NCI-H1417 (cell line): ENCODE measurements around the gene TBCD.

Source experiments
- DNase-seq, 3 experiments: peaks; one replicate each; lab custom pipeline; 2025; lab: John Stamatoyannopoulos, UW

The TBCD gene

GRCh38 chr17:82923366-82924113 lies 171.7 kb downstream of the TBCD start:
- DNase-seq: peak in 1 of 3 experiments; percentile 44

DNA sequence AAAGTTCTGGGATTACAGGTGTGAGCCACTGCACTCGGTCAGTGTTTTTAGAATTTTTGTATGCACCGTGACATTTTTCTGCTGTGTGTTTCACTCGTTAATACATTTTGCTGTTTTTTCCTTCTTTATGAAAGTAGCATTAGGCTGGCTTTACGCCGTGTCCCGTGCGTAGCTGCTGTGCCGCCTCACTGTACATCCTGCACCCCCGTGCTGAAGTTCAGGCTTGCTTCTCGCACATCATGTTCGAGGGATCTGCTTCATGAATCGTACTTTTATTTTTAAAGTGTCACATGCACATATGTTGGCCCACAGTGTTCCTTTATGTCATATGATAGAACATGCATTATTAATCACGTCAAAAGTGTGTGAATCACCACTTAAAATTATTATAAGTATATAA lies 172.3 kb downstream of the TBCD start:
- DNase-seq: no peak

DNA sequence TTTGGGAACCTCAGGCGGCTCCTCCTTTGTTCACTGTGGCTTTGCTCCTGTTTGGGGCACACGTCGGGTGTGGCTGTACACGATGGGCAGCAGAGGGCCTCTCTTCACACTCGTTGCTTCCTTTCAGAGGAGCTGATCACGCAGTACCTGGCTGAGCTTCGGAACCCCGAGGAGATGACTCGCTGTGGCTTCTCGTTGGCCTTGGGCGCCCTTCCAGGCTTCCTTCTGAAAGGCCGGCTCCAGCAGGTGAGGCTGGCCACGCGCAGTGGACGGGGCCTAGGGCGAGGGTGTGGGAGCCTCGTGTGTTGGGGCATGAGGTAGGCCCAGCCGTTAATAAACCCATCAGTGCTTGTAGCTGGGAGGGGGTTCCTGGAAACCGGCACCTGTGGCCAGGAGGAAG lies 172.9 kb downstream of the TBCD start:
- DNase-seq: no peak

- DNase-seq: no peak
Measured at GRCh38 chr17:82925336-82925735, 173.5 kb downstream of the TBCD start.

DNA sequence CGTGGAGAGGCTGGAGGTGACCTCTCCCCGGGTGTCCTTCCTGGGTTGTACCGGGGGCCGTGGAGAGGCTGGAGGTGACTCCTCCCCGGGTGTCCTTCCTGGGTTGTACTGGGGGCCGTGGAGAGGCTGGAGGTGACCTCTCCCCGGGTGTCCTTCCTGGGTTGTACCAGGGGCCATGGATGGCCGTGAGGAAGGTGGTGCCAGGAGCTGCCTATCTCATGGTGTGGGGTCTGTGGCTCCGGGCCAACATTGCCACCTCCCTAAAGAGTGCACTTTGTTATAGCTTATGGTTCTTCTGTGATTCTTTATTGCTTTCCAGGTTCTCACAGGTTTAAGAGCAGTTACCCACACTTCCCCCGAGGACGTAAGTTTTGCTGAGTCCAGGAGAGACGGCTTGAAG lies 174.2 kb downstream of the TBCD start:
- no peak for DNase-seq

DNA sequence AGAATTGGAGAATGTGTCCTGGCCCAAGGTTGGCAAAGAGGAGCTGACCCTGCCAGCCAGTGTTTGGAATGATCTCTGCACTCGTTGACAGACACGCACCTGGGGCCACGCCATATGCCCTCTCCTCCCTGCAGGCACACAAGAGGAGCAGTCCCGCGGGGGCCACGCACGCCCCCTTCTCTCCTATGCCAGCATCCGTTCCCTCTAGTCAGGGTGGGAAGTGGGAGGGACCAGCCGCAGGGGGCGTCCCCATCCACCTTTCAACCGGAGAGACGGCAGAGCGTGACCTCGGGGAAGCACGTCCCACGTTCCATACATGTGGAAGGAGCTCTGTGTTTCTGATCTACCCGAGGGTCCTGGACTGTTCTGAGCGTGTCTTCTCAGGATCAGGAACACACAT lies 174.9 kb downstream of the TBCD start:
- no peak for DNase-seq

GRCh38 chr17:82927311-82927660 lies 175.4 kb downstream of the TBCD start:
- no peak for DNase-seq

DNA sequence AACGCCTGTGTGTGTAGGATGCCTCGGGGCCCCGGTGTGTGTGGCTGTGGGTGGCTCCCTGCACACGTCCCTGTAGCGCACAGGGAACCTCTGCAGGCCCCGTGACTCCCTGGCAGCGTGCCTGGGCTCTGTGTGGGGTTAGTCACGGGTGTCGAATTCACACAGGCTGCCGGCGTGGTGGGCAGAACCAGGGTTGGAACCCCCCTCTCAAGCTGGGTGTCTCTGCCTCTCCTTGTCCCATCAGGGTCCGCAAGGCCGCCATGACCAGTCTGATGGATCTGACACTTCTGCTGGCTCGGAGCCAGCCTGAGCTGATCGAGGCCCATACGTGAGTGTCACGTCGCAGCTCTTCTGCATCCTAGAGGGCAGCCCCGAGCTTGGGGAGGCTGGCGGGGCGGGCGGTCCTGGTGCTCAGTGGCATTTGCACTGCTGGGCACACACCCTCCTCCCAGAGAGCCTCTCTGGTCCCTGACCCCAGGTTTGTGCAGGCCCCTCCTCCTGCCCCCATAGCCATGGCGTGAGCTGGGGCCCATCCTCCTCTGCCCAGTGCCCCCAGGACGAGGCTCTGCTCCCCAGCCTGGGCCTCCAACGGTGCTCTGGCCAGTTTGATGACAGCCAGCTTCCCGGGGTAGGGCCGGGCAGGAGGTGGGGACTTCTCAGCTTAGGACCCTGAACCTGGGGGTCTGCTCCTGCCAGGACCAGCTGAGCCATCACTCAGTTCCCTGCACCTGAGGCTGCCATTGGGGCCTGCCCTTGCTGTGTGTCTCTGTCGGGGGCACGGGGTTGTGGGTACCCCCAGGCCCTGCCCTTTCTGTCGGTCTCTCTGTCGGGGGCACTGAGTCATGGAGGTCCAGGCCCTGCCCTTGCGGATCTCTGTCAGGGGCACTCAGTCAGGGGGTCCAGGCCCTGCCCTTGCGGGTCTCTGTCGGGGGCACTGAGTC lies 176.1 kb downstream of the TBCD start:
- DNase-seq: no peak

- DNase-seq: no peak
Measured at GRCh38 chr17:82929011-82929622, 177.3 kb downstream of the TBCD start.

DNA sequence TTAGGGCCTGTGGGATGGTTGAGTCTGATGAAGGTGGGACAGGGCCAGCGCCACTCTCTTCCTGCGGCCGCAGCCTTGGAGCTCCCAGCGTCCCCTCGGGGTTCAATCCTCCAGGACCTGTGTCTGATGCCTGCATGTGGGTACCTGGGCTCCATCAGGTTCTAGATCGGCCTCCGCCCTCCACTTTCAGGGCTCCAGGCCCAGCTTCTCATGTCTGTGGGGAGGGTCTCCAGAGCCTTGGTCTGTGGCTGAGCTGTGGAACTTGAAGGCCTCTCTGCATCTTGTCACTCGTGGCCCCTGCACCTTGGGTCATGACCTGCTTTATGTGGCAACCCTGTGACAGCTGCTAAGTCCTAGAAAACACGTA lies 177.8 kb downstream of the TBCD start:
- DNase-seq: no peak

GRCh38 chr17:82930043-82930923 lies 178.4 kb downstream of the TBCD start:
- no peak for DNase-seq

DNA sequence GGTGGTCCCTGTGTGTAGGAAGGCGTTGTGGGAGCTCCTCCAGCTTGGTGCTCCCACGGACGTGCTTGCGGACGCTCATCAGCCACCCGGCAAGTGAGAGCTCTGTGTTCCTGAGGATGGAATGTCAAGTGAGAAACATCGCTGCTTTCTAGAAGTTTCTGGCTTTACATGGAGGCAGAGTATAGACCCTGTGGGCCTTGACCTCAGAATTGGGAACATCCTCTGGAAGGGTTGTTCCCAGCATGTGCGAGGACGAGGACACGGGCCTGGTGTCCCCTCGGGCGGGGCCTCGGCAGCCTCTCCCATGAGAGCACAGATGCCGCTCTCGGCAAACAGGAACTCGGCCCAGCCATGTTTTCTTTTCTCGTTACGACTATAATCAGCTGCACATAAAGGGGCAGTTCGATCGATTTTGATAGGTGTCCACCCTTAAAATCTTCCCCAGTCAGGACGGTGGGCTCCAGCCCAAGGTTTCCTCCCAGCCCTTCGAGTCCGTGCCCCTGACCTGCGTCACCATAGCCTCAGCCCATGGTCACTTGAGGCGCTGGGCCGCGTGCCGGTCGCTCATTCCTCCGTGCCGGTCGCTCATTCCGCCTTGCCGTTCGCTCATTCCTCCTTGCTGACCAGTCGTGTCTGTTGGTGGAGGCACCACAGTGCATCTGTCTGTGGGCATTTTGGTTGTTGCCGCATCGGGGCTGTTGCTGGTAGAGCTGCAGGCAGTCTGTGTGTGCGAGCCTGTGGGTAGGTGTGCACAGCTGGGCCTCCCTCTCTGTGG lies 179.2 kb downstream of the TBCD start:
- DNase-seq: no peak

DNA sequence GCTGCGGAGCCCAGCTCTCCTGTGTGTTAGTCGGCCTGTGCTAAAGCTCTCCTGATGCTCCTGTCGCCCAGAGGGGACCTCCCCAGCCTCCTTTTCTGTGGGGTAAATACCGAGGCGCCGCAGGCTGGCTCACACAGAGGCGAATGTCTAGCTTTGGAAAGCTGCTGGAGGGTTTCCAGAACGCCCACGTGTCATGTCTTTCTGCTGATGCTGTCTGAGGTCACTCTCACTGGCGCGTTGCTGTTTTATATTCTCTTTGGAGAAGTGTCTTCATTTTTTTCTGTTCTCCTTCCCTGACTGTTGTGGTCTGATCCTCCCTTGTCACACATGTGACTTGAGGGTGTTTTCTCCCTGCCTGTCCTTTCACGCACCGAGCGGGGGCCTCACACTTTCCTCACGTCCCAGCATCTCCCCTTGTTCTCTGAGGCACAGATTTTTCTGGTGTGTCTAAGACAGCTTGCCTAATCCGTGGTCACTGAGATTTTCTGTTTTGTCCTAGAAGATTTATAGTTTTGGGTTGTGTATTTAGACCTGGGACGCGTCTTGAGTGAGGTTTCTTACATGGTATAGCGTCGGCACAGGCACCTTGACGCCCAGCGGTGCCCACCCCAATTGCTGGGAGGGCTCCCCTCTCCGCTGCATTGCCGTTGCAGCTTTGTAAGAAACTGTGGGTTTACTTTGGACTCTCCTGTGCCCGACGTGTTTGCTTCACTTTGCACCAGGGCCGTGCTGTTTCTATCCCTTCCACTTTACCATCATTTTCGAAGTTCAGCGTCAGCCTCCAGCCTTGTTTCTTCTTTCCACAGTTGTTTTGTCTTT lies 180.0 kb downstream of the TBCD start:
- DNase-seq: no peak

- DNase-seq: no peak
Measured at GRCh38 chr17:82932518-82933310, 180.8 kb downstream of the TBCD start.

DNA sequence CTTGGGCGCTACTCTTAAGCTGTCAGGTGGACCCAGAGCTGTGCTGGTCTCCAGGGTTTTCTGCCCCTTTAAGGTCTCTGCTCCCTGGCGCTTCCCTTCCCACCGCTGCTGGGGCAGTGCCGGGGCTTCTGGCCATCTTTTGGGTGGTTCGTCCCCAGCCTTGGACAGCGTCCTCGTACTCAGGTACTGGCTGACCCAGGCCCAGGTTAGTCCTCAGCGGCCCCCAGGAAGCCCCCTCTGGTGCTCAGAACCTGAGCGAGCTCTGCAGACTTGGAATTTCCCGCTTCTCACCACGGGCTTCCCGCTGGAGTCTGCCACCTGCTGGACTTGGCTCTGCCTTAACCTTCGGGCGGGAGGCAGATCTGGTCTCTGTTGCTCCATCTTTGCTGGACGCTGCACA lies 182.0 kb downstream of the TBCD start:
- no peak for DNase-seq

- DNase-seq: no peak
Measured at GRCh38 chr17:82935966-82936767, 184.3 kb downstream of the TBCD start.

DNA sequence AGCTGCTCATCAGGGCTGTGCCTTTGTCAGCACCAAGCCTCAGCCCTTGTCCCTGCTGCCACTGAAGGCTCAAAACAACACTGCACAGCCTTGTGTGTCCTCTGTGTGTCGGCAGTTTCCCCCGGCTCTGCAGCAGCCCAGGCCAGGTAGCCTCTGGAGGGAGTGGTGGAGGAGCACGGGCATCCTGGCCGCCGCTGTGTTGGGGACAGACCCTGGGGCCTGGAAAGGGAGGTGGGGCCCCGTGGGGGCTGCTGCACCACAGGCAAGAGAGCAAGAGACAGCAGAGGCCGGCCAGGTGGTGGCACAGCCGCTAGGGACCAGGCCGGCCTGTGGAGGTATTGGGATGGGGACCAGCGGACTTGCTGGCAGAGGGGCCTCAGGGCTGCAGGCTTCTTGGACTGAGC lies 184.9 kb downstream of the TBCD start:
- DNase-seq: no peak
